DOHH2 (cell line): ENCODE results near the gene PDZK1.
"Not testable (repeated sequence)": the region's sequence is repeated elsewhere in the genome, so short reads cannot be mapped to it uniquely, and the experiment has no call there.

ENCODE experiments used
- EZH2phosphoT487 ChIP-seq: fragments of 200-600 bp; sonication (generic); IDR thresholded peaks from 2 replicates; pipeline ENCODE4 v1.6.1; 2017; ENCODE audit warnings: borderline replicate concordance, mild to moderate bottlenecking, antibody characterized with exemption, low read length, moderate library complexity, mixed read lengths
- TF ChIP-seq, protein P1 (sequence below): fragments of 200-600 bp; sonication (generic); IDR thresholded peaks from one replicate; pipeline ENCODE4 v1.5.1; 2014; ENCODE audit warnings: antibody characterized with exemption, mild to moderate bottlenecking, low read depth, low read length; ENCODE audit not compliant: poor library complexity, severe bottlenecking

- TF ChIP-seq EZH2phosphoT487, result not testable (repeated sequence)
- TF ChIP-seq, protein P1, sequence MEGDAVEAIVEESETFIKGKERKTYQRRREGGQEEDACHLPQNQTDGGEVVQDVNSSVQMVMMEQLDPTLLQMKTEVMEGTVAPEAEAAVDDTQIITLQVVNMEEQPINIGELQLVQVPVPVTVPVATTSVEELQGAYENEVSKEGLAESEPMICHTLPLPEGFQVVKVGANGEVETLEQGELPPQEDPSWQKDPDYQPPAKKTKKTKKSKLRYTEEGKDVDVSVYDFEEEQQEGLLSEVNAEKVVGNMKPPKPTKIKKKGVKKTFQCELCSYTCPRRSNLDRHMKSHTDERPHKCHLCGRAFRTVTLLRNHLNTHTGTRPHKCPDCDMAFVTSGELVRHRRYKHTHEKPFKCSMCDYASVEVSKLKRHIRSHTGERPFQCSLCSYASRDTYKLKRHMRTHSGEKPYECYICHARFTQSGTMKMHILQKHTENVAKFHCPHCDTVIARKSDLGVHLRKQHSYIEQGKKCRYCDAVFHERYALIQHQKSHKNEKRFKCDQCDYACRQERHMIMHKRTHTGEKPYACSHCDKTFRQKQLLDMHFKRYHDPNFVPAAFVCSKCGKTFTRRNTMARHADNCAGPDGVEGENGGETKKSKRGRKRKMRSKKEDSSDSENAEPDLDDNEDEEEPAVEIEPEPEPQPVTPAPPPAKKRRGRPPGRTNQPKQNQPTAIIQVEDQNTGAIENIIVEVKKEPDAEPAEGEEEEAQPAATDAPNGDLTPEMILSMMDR, result not testable (repeated sequence)
Measured at GRCh38 chr1:145662502-145662901, 44.7 kb downstream of the PDZK1 start.
